OCI-LY7 (cell line): ENCODE data around the gene MSRB1. TPM values are rescaled to one million over a fixed set of nuclear protein-coding genes. Genes with fewer than 3 reads are reported as not detected.

Experiments used
- BruUV-seq: library from RNA; stranded (reverse); fragments of 400-500 nt; replicated peaks from 2 replicates; lab custom pipeline; 2021; lab: Mats Ljungman, UMichigan
- CTCF ChIA-PET: fragments of 300-600 bp; sonication (Branson Sonifier 250); formaldehyde crosslinking; loops from one replicate; lab custom pipeline; 2022; ENCODE audit warnings: antibody characterized with exemption; ENCODE audit not compliant: unreplicated experiment; lab: Charles Lee
- POLR2A ChIA-PET: fragments of 300-600 bp; sonication (Branson Sonifier 250); formaldehyde crosslinking; loops from one replicate; lab custom pipeline; 2022; ENCODE audit warnings: antibody characterized with exemption; lab: Charles Lee
- DNase-seq: peaks from one replicate; pipeline ENCODE4 v3.0.0-alpha.2; 2015; ENCODE audit warnings: low spot score
- H2AFZ ChIP-seq: fragments of 200-600 bp; sonication (generic), shearing (Covaris generic); 2 replicates; pipeline ENCODE4 v1.6.1; 2014; ENCODE audit warnings: mild to moderate bottlenecking, antibody characterized with exemption, low read length, moderate library complexity
- H3K27ac ChIP-seq: fragments of 200-600 bp; sonication (generic); 2 replicates; pipeline ENCODE4 v1.5.1; 2014; ENCODE audit warnings: mixed run types, low read depth, mild to moderate bottlenecking, moderate library complexity, low read length, inconsistent platforms; ENCODE audit not compliant: poor library complexity, severe bottlenecking
- H3K36me3 ChIP-seq: fragments of 200-600 bp; sonication (generic); 2 replicates; pipeline ENCODE4 v1.6.1; 2014; ENCODE audit warnings: mild to moderate bottlenecking, antibody characterized with exemption, low read length, moderate library complexity, mixed read lengths; ENCODE audit not compliant: insufficient read depth
- H3K4me1 ChIP-seq: fragments of 200-600 bp; sonication (generic); 2 replicates; pipeline ENCODE4 v1.5.1; 2014; ENCODE audit warnings: mild to moderate bottlenecking, low read length; ENCODE audit not compliant: insufficient read depth, poor library complexity, severe bottlenecking
- H3K4me2 ChIP-seq: fragments of 200-600 bp; sonication (generic); 2 replicates; pipeline ENCODE4 v1.6.1; 2014; ENCODE audit warnings: mild to moderate bottlenecking, low read length
- H3K4me3 ChIP-seq: fragments of 200-600 bp; sonication (generic); 2 replicates; pipeline ENCODE4 v1.5.1; 2014; ENCODE audit warnings: mild to moderate bottlenecking, low read depth, low read length; ENCODE audit not compliant: poor library complexity, severe bottlenecking
- H3K79me2 ChIP-seq: fragments of 200-600 bp; sonication (generic); 2 replicates; pipeline ENCODE4 v1.6.1; 2016; ENCODE audit warnings: low read depth, mild to moderate bottlenecking, low read length, moderate library complexity, mixed read lengths; ENCODE audit not compliant: insufficient read depth
- H3K9me2 ChIP-seq: fragments of 200-600 bp; sonication (generic); 2 replicates; pipeline ENCODE4 v1.6.1; 2016; ENCODE audit warnings: mild to moderate bottlenecking, low read length, mixed read lengths; ENCODE audit not compliant: insufficient read depth
- H3K9me3 ChIP-seq: fragments of 200-600 bp; sonication (generic); 2 replicates; pipeline ENCODE4 v1.6.1; 2014; ENCODE audit warnings: mild to moderate bottlenecking, mixed run types, low read length, mixed read lengths
- H4K20me1 ChIP-seq: fragments of 200-600 bp; sonication (generic); 2 replicates; pipeline ENCODE4 v1.6.1; 2014; ENCODE audit warnings: mild to moderate bottlenecking, antibody characterized with exemption, low read length, moderate library complexity, mixed read lengths; ENCODE audit not compliant: insufficient read depth
- EZH2phosphoT487 ChIP-seq: fragments of 200-600 bp; sonication (generic); IDR thresholded peaks from 2 replicates; pipeline ENCODE4 v1.6.1; 2018; ENCODE audit warnings: low read depth, borderline replicate concordance, mild to moderate bottlenecking, mixed run types, antibody characterized with exemption, low read length, moderate library complexity, mixed read lengths
- intact Hi-C: fragments of 100-400 bp; cut with micrococcal nuclease; formaldehyde crosslinking; loops from one replicate; pipeline ENCODE4 v1.10.0; 2022; ENCODE audit not compliant: unreplicated experiment
- total RNA-seq, 2 experiments: library from RNA; depleted of rRNA in 1 of 2; stranded (reverse); fragments of >200 nt in 1 of 2; shearing (Covaris generic) in 1 of 2; gene quantifications; 2 replicates each; pipeline ENCODE4 v1.2.3, GENCODE V29; 2014 to 2022
- TF ChIP-seq, protein P1 (sequence below): fragments of 200-600 bp; sonication (generic); conservative IDR thresholded peaks from 2 replicates; pipeline ENCODE4 v1.5.1; 2014; ENCODE audit warnings: mild to moderate bottlenecking, antibody characterized with exemption, low read length, moderate library complexity, mixed read lengths

Gene MSRB1
- total RNA-seq, 2 experiments from 2014 or later, result 9.0 to 17.6 TPM

DNA sequence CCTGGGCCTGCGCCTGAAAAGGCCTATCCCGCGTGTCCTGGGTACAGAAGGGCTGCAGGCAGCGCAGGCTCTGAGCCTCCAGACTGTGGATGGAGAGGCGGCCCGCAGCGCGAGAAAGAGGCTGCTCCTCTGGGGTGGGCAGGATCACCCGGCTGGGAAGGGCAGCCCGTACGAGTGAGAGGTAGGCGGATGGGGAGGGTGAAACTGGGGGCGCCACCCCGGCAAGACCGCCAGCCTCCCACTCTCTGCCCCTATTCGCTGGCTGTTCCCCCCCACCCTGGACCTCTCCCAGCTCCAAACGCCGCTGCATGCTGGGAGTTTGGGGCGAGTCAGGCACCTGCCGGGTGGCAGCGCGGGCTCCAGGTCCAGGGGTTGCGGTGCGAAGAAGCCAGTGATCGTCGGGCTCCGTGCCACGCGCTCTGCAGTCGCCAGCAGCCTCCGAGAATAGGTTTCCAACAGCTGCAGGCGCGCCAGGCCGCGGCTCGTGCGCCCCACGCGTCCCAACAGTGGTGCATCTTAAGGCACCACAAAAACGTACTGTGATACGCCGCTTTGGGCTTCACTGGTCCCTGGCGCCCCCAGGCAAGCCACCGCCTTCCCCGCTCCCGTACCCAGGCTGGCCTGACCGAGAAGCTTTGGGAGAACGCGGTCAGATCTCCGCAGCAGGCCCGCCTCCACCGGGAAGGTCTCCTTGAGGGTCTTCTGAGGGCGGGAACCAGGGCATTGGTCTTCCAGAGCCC, 37.2 kb upstream of the MSRB1 start:
- Histone ChIP-seq H3K9me3 (no peaks in the 10 kb centered on the region), H3K4me3 (no peak overlapping the region), H3K4me2 (no peak overlapping the region), H4K20me1 (no peaks in the 10 kb centered on the region), H3K9me2 (no peaks in the 10 kb centered on the region), H2AFZ (no peak overlapping the region), H3K4me1 (peaks cover 11% of the 10 kb centered on the region), H3K36me3 (peaks cover 41% of the 10 kb centered on the region), H3K79me2 (no peaks in the 10 kb centered on the region), H3K27ac (no peak overlapping the region)
- BruUV-seq, result no TSS peak
- ChIA-PET POLR2A (no interaction called here), CTCF (no interaction called here)
- intact Hi-C loops, result no loop called here
- DNase-seq, result no peak
- no peak for TF ChIP-seq EZH2phosphoT487

DNA sequence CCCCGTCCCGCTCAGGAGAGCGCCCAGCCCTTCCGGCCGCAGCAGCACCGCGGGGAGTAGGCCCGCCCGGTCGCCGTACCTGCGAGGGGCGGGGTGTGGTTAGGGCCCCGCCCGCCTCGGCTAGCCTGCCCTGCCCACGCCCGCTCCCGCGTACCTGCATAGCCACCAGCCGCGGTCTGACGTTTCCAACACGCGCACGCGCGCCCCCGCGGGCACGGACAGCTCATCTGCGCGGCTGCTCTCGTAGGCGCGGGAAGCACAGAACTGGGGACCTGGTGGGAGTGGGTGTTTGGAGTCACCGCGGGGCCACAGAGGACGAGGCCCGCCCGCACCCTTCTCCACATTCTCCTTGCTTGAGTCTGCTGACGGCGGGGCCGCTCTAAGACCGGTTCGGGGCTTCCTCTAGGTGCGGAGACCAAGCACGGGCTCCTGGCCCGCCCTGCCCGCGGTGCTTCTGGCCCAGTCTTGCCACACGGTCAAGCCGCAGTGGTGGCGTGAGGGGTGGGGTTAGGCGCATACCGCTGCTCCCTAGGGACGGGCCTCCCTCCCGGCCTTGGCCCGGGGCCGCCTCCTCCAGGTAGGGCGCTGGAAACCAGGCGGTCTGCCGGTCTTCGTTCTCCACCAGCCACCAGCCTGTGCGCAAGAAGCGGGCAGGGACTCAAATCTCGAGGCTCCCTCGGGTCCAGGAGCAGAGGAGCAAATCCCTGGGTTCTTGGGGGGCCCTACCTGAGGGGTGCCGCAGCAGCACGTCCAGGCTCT, 36.5 kb upstream of the MSRB1 start:
- Histone ChIP-seq H3K9me3 (no peaks in the 10 kb centered on the region), H2AFZ (no peak overlapping the region), H3K4me2 (no peak overlapping the region), H4K20me1 (no peaks in the 10 kb centered on the region), H3K9me2 (no peaks in the 10 kb centered on the region), H3K36me3 (peaks cover 48% of the 10 kb centered on the region), H3K79me2 (no peaks in the 10 kb centered on the region), H3K4me3 (no peak overlapping the region), H3K4me1 (peaks cover 4% of the 10 kb centered on the region), H3K27ac (no peak overlapping the region)
- no peak for TF ChIP-seq EZH2phosphoT487
- TF ChIP-seq, protein P1, sequence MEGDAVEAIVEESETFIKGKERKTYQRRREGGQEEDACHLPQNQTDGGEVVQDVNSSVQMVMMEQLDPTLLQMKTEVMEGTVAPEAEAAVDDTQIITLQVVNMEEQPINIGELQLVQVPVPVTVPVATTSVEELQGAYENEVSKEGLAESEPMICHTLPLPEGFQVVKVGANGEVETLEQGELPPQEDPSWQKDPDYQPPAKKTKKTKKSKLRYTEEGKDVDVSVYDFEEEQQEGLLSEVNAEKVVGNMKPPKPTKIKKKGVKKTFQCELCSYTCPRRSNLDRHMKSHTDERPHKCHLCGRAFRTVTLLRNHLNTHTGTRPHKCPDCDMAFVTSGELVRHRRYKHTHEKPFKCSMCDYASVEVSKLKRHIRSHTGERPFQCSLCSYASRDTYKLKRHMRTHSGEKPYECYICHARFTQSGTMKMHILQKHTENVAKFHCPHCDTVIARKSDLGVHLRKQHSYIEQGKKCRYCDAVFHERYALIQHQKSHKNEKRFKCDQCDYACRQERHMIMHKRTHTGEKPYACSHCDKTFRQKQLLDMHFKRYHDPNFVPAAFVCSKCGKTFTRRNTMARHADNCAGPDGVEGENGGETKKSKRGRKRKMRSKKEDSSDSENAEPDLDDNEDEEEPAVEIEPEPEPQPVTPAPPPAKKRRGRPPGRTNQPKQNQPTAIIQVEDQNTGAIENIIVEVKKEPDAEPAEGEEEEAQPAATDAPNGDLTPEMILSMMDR, result no peak
- intact Hi-C loops, result no loop called here
- CTCF ChIA-PET, result no interaction called here
- no peak for DNase-seq
- POLR2A ChIA-PET, result no interaction called here
- BruUV-seq, result no TSS peak

DNA sequence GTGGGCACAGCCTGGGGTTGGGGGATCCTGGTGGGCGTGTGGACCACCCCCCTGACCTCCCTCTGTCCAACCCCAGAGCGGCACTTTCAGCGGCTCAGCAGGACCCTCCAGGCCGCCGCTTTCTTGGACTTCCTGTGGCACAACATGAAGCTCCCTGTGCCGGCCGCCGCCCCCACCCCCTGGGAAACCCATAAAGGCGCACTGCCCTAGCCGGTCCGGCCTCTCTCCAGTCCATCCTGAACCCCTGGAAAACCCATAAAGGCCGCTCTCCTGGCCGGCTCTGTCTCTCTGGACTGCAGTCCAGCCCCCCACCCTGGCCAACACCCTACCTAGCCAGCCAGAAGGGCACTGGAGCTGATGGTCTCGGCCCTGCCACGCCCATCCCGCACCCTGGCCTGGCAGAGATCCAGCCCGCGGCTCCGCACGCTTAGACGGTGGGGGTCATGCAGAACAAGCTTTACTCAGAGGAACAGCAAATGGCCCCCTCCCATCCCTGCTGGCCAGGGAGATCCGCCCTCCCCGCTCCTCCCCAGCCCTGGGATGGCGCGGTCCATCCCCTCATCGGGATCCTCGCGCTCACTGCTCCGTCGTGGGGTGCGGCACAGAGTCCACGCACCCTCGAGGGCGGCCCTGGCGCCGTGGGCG, 35.6 kb upstream of the MSRB1 start:
- Histone ChIP-seq H3K79me2 (peaks cover 3% of the 10 kb centered on the region), H3K4me1 (peaks cover 4% of the 10 kb centered on the region), H3K9me2 (no peaks in the 10 kb centered on the region), H3K27ac (no peak overlapping the region), H3K4me2 (no peak overlapping the region), H3K4me3 (no peak overlapping the region), H4K20me1 (no peaks in the 10 kb centered on the region), H3K36me3 (peaks cover 54% of the 10 kb centered on the region), H3K9me3 (no peaks in the 10 kb centered on the region), H2AFZ (no peak overlapping the region)
- POLR2A ChIA-PET, result no interaction called here
- no TSS peak for BruUV-seq
- CTCF ChIA-PET, result no interaction called here
- intact Hi-C loops, result no loop called here
- TF ChIP-seq EZH2phosphoT487, result no peak
- TF ChIP-seq, protein P1, result no peak
- no peak for DNase-seq
